ENCODE results near the gene ZDHHC1. TPM values are rescaled to one million over a fixed set of nuclear protein-coding genes. Genes with fewer than 3 reads are reported as not detected.
A peak's percentile ranks its signal among the peaks of the same experiment; 100 is the strongest.

ZDHHC1 gene
- total and polyA plus RNA-seq, 2 of the 13 experiments (the other 11 are each of a cell fraction or from before 2014, with no cell fraction given), result 0.51 to 1.1 TPM

DNA sequence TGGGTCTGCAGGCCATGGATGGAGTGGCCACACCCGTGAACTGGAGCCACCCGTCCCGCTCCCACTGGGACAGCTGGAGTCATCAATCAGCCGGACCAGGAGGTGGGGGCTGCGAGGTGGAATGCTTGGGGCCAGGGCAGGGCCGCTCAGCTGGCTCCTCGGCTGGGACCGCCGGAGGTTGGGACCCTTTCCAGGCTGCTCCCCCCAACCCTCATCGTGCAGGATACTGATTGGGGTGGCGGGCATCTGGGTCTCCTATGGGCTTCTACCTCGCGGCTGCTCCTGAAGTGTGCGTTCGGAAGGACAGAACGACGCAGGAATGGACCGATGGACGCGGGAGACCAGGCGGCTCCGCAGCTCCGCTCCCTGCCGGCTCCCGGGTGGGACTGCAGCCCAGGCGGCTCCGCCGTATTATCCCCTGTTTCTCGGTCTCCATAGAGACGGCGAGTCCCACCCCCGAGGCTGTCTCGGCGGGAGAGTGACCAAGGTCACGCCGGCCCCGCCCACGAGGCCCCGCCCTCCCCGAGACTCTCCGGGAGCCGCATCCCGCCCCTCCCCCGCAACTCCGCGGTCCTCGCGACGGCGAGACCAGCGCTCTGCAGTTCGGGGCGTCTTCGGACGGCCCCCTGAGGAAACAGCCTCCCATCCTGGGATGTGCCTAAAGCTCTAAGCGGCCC lies 23.0 kb downstream of the ZDHHC1 start, which contains the start of gene TPPP3 (continued):
- TF ChIP-seq DMAP1 (CRISPR knock-in tag; IDR thresholded peaks at IDR 0.05), result no peak
- TF ChIP-seq AGO1 (IDR thresholded peaks at IDR 0.05; ENCODE audit: low read depth, low read length, poor library complexity, severe bottlenecking), result peak; percentile 44
- no peak for TF ChIP-seq PHB2 (IDR thresholded peaks at IDR 0.05; ENCODE audit: partially characterized antibody)
- no peak for TF ChIP-seq TBL1XR1 (IDR thresholded peaks at IDR 0.05; ENCODE audit: borderline replicate concordance, low read length, partially characterized antibody)
- no peak for TF ChIP-seq FIP1L1 (IDR thresholded peaks at IDR 0.05; ENCODE audit: borderline replicate concordance, insufficient read depth, low read depth, low read length)
- 0 out of 2 replicates have a peak, but pooled peaks have one; percentile 66 for TF ChIP-seq ZNF383 (CRISPR knock-in tag; IDR thresholded peaks at IDR 0.05; ENCODE audit: borderline replicate concordance)
- TF ChIP-seq, protein P1, sequence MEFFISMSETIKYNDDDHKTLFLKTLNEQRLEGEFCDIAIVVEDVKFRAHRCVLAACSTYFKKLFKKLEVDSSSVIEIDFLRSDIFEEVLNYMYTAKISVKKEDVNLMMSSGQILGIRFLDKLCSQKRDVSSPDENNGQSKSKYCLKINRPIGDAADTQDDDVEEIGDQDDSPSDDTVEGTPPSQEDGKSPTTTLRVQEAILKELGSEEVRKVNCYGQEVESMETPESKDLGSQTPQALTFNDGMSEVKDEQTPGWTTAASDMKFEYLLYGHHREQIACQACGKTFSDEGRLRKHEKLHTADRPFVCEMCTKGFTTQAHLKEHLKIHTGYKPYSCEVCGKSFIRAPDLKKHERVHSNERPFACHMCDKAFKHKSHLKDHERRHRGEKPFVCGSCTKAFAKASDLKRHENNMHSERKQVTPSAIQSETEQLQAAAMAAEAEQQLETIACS (CRISPR knock-in tag; IDR thresholded peaks at IDR 0.05), result no peak
- TF ChIP-seq ZNF773 (CRISPR knock-in tag; IDR thresholded peaks at IDR 0.05; ENCODE audit: borderline replicate concordance), result no peak
- no peak for TF ChIP-seq CREB1 (IDR thresholded peaks at IDR 0.05)
- TF ChIP-seq CREB1 (CRISPR knock-in tag; IDR thresholded peaks at IDR 0.05), result no peak
- no peak for TF ChIP-seq ETV5 (CRISPR knock-in tag; IDR thresholded peaks at IDR 0.05; ENCODE audit: borderline replicate concordance)
- no peak for TF ChIP-seq KDM4B (CRISPR knock-in tag; IDR thresholded peaks at IDR 0.05)
- TF ChIP-seq ZNF230 (CRISPR knock-in tag; IDR thresholded peaks at IDR 0.05), result no peak
- TF ChIP-seq, protein P2, sequence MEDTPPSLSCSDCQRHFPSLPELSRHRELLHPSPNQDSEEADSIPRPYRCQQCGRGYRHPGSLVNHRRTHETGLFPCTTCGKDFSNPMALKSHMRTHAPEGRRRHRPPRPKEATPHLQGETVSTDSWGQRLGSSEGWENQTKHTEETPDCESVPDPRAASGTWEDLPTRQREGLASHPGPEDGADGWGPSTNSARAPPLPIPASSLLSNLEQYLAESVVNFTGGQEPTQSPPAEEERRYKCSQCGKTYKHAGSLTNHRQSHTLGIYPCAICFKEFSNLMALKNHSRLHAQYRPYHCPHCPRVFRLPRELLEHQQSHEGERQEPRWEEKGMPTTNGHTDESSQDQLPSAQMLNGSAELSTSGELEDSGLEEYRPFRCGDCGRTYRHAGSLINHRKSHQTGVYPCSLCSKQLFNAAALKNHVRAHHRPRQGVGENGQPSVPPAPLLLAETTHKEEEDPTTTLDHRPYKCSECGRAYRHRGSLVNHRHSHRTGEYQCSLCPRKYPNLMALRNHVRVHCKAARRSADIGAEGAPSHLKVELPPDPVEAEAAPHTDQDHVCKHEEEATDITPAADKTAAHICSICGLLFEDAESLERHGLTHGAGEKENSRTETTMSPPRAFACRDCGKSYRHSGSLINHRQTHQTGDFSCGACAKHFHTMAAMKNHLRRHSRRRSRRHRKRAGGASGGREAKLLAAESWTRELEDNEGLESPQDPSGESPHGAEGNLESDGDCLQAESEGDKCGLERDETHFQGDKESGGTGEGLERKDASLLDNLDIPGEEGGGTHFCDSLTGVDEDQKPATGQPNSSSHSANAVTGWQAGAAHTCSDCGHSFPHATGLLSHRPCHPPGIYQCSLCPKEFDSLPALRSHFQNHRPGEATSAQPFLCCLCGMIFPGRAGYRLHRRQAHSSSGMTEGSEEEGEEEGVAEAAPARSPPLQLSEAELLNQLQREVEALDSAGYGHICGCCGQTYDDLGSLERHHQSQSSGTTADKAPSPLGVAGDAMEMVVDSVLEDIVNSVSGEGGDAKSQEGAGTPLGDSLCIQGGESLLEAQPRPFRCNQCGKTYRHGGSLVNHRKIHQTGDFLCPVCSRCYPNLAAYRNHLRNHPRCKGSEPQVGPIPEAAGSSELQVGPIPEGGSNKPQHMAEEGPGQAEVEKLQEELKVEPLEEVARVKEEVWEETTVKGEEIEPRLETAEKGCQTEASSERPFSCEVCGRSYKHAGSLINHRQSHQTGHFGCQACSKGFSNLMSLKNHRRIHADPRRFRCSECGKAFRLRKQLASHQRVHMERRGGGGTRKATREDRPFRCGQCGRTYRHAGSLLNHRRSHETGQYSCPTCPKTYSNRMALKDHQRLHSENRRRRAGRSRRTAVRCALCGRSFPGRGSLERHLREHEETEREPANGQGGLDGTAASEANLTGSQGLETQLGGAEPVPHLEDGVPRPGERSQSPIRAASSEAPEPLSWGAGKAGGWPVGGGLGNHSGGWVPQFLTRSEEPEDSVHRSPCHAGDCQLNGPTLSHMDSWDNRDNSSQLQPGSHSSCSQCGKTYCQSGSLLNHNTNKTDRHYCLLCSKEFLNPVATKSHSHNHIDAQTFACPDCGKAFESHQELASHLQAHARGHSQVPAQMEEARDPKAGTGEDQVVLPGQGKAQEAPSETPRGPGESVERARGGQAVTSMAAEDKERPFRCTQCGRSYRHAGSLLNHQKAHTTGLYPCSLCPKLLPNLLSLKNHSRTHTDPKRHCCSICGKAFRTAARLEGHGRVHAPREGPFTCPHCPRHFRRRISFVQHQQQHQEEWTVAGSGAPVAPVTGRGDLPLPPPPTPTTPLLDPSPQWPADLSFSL (CRISPR knock-in tag; IDR thresholded peaks at IDR 0.05), result no peak
- TF ChIP-seq ZBTB20 (CRISPR knock-in tag; IDR thresholded peaks at IDR 0.05; ENCODE audit: borderline replicate concordance, low read depth), result no peak
- TF ChIP-seq JUND (CRISPR knock-in tag; IDR thresholded peaks at IDR 0.05), result no peak
- TF ChIP-seq AGO2 (optimal IDR thresholded peaks at IDR 0.05; ENCODE audit: low read depth, low read length), result no peak
- no peak for TF ChIP-seq BCLAF1 (IDR thresholded peaks at IDR 0.05)
- no peak for TF ChIP-seq SNAI1 (CRISPR knock-in tag; IDR thresholded peaks at IDR 0.05; ENCODE audit: borderline replicate concordance)
- TF ChIP-seq ZNF460 (CRISPR knock-in tag; IDR thresholded peaks at IDR 0.05; ENCODE audit: borderline replicate concordance), result no peak
- no peak for TF ChIP-seq MBD4 (IDR thresholded peaks at IDR 0.05; ENCODE audit: borderline replicate concordance, low read length)

All from HepG2 (cell line).